NCI-H2107 treated with DMSO at 0.1 percent for 48 hours (cell line): ENCODE measurements around the gene TSC1.
"Not testable (repeated sequence)": the region's sequence is repeated elsewhere in the genome, so short reads cannot be mapped to it uniquely, and the experiment has no call there.

ENCODE experiments used
- DNase-seq: peaks from one replicate; lab custom pipeline; 2025; ENCODE audit not compliant: unreplicated experiment; lab: John Stamatoyannopoulos, UW

TSC1 gene

DNA sequence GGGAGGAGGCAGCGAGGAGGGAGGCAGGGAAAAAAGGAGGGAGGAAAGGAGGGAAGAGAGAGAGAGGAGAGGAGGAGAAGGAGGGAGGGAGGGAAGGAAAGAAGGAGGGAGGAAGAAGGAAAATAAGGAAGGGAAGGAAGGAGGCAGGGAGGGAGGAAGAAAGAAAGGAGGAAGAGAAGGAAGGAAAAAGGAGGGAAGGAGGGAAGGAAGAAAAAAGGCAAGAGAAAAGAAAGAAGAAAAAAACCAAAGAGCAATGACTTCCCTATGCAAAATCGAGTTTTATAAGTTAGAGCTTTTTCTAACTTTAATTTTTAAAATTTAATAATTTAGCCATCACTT, 33.7 kb upstream of the TSC1 start:
- no peak for DNase-seq

DNA sequence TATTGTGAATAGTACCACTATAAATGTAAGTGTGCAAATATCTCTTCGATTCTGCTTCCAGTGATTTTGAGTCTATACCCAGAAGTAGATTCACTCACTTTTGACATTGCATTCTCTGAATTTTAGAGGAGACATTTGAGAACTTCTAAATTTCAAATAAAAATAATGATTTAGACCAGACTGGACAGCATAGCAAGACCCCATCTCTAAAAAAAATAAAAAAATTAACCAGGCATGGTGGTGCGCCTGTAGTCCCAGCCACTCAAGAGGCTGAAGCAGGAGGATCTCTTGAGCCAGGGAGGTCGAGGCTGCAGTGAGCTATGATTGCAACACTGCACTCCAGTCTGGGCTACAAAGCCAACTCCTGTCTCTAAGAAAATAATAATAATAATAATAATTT, 32.2 kb upstream of the TSC1 start:
- no peak for DNase-seq

GRCh38 chr9:132975961-132976360, 31.5 kb upstream of the TSC1 start:
- no peak for DNase-seq

- no peak for DNase-seq
These were observed 29.3 kb upstream of the TSC1 start for GRCh38 chr9:132973713-132974112.

- no peak for DNase-seq
These were observed 28.8 kb upstream of the TSC1 start for GRCh38 chr9:132973166-132973565.

GRCh38 chr9:132970324-132971062, 26.1 kb upstream of the TSC1 start:
- DNase-seq, result no peak

- DNase-seq, result no peak
These were observed 25.4 kb upstream of the TSC1 start for GRCh38 chr9:132969783-132970182.

- DNase-seq, result not testable (repeated sequence)
These were observed 23.5 kb upstream of the TSC1 start for GRCh38 chr9:132967908-132968307.

GRCh38 chr9:132965478-132965877, 21.1 kb upstream of the TSC1 start:
- DNase-seq, result no peak

- DNase-seq, result no peak
These were observed 16.6 kb upstream of the TSC1 start for GRCh38 chr9:132961002-132961401.

GRCh38 chr9:132957805-132958204, 13.4 kb upstream of the TSC1 start:
- DNase-seq, result no peak

- DNase-seq, result no peak
These were observed 11.4 kb upstream of the TSC1 start for GRCh38 chr9:132955768-132956167.

DNA sequence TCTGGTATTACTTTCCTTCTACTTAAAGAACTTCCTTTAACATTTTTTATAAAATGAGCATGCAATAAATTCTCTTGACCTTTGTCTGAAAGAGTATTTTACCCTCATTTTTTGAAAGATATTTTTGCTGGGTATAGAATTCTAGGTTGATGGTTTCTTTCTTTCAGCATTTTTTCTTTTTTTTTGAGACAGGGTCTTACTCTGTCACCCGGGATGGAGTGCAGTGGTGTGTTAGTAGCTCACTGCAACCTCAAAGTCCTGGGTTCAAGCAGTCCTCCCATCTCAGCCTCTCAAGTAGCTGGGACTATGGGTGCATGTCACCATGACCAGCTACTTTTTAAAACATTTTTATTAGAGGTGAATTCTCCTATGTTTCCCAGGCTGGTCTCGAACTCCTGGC, 10.7 kb upstream of the TSC1 start:
- DNase-seq, result no peak

- DNase-seq, result no peak
These were observed 5.3 kb upstream of the TSC1 start for GRCh38 chr9:132949709-132950108.

GRCh38 chr9:132948482-132949050, 4.2 kb upstream of the TSC1 start:
- DNase-seq, result no peak

DNA sequence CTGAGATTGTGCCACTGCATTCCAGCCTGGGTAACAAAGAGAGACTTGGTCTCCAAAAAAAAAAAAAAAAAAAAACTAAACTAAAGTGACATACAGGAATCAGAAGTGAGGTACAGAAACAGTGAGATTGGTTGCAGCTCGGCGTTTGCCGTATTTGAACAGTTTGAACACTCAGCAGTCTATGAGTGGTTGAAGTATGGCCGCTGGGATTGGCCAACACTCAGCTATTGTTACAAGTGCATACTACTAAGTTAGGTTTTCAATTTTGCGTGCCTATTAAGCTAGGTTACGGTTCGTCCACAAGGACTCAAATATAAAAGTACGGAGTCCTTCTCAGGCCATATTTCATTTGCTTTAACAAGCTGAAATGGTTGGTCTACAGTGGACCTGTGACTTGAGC, 3.3 kb upstream of the TSC1 start:
- DNase-seq, result no peak

DNA sequence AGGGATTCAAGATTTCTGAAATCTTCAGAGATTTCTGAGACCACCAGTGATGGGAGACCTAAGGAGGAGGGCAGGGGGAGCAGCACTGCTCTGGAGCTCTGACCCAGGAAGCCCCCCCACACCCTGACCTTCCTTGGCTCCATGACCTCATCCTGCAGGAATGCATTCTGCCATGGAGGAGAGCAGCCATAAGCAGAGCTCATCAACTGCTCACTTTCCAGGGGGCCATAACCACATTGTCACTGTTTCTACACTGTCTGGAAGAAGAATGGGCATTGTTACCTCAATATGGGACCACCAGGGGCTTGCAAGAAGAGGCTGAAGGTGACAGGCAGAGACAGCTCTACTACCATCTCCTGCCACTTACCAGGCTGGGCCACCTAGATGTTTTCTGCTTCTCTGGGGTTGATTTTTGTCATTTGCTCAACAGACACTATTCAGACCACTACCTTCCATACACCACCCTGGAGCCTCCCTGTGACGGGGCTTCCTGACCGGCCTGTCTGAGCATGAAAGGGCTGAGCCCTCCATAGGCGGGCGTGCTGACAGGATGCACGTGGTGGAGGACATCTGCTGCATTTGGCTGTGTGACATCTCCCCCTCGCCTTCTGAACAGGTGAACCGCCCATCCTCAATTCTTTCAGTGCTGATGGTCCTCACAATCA, 2.3 kb upstream of the TSC1 start:
- DNase-seq, result no peak

GRCh38 chr9:132946211-132946610, 1.8 kb upstream of the TSC1 start:
- DNase-seq, result no peak

- no peak for DNase-seq
These were observed 1.0 kb upstream of the TSC1 start for GRCh38 chr9:132945186-132946130.

DNA sequence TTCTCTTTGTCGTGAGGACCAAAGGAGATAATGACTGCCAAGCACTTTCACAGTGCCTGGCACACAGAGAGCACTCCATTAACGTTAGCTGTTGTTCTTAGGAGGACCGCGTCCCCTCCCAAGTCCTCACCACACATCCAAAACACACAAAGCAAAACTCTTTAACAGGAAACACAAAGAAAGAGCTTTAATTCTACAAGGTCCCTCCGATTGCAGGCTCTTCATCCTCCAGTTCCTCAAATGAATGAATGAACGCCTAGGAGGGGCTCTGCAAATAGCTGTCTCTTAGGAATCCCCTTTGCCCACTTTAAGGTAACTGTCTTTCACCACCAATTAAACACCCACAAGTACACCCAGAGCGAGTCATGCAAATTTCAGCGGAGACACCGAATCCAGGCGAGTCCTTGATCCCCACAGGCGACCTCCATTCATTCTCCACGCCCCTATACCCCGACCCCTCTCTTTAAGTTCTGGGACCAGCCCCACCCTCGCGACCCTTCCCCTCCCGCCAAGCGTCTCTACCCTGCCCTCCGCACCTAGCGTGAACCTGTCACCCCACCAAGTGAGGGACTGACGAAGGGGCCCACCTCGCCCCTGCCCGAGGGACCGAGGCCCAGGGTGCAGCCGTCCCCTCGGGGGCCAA, 644 bp downstream of the TSC1 start:
- DNase-seq, result peak; percentile 15
